Stimulated activated CD8-positive, alpha-beta memory T cell treated with anti-CD3 and anti-CD28 coated beads, Interleukin-7, amount 100 ng/mL, for 4 hours (primary cell): Measurements from ENCODE around the gene SDHC.
A peak's percentile ranks its signal among the peaks of the same experiment; 100 is the strongest.

Experiments used
- DNase-seq, 2 donors: peaks; one replicate each; pipeline ENCODE4 v3.0.0-alpha.2; 2020; ENCODE audit warnings: low read depth in 2 of 2

SDHC gene

DNA sequence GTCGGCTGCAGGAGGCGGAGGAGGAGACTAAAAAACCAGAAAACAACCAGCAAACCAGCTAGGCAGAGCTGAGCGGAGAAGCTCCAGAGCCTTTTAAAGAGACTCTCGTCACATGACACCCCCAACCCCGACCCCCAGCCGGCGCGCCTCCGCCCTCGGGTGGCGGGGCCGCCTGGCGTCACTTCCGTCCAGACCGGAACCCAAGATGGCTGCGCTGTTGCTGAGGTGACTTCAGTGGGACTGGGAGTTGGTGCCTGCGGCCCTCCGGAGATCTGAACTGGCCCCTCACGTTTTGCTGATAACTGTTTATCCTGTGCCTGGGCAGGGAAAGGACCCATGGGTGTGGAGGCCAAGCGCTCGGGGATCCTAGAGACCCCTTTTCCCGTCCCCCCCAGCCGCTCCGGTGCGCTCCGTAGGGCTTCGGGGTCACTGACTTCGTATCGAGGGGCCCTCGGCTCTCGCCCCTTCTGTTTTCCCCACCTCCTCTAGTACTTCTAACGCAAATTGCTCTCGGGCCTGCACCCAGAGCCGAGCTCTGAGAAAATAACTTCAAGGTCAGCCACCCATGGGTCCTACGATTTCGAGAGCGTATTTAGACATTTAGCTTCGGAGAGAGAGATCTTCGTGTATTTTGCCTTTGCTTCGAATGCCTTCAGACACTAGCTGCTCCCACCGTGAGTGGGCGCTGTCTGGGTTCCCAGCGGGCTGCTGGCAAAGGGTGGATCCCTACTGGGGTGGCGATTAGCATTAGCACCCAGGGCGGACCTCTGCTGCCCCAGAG lies at the start of gene SDHC:
Gene SDHC, plus strand, starts transcription at position 181 of the 781 bp plus-strand sequence. Its CDS starts 25 bp downstream, at position 206.
- peak; percentile 71 to 84 for DNase-seq

GRCh38 chr1:161265305-161265704 lies 48.9 kb upstream of the SDHC start:
- DNase-seq, result no peak

DNA sequence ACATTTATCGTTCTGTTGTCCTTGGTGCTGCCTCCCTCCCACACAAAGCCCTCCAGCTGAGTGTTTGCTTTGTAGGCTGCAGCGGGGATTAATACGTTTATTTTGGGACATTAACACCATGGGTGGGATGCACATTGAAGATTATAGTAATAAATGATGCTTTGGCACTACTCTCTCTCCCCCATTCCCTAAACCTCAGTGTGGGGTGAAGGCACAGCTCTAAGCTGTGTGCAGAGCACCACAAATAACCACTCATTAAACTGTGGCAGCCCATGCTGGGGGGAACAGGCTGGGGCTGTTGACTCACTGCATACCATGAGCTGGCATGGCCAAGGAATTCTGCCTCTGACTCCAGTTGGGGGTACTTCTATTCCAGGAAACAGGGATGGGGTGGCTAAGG lies 48.0 kb upstream of the SDHC start:
- DNase-seq, result no peak

- DNase-seq, result no peak
These were observed 47.3 kb upstream of the SDHC start for GRCh38 chr1:161266836-161267235.

DNA sequence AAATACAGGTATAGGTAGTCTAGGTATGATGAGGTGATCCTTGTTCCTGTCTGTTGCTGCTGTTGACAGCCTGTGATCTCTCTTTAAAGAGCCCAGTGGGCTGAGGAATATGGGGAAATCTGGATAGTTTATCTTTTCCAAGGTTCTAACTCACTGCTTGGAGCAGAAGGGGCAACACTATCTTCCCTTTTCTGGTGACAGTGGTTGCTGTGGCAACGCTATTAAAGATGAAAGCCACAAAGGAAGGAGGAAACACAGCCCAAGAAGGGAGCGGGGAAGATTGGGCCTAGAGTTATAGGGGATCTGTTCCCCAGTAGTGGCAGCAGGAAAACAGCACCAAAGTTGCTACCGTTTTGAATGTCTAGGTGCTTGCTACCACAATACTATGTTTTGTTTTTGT lies 46.9 kb upstream of the SDHC start:
- no peak for DNase-seq

- DNase-seq, result no peak
These were observed 40.8 kb upstream of the SDHC start for GRCh38 chr1:161273402-161273801.

- DNase-seq, result no peak
These were observed 39.3 kb upstream of the SDHC start for GRCh38 chr1:161274874-161275273.

- no peak for DNase-seq
These were observed 31.2 kb upstream of the SDHC start for GRCh38 chr1:161282991-161283390.

- no peak for DNase-seq
These were observed 29.1 kb upstream of the SDHC start for GRCh38 chr1:161285113-161285512.

DNA sequence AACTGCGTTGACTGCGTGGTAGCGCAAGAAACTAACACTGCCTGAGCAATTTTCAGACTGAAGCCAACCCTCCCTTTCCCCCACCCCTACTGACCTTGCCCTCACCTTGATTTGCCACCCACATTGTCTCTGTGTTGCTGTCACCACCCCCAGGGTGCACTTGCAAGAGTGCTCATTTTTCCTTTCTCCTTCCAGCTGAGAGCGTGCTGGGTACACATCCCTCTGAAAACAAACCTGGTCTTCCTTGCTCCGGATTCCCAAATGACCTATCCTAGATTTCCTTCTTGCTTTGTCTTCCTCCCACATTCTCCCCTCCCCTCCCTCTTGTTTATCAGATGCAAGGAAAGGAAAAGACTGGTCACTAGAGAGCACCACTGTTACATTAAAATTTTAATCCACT lies 28.7 kb upstream of the SDHC start:
- no peak for DNase-seq

DNA sequence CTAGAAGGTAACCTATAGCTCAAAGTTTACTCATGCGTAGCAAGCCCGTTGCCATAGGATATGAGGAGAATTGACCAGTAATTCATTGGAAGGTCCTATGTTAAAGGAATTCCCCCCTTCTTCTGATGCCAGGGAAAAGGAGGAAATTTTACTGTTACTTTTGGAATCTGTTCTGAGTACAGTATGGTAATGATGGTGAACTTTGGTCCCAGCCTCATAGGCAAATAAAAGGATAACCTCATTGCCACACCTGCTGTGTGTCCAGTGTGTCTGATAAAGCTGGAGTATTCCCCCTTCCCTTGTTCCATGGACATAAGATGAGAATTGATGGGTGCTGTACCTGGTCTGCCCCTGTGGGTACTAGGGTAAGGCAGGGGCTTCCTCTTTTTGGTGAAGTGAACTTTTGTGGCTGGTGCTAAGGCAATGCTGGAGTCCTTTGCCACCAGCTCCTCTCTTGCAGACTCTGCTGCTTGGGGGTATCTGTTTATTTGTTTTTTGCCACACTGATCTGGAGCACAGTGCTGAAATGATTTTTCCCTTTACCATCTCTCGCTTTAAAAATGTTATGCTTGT lies 26.6 kb upstream of the SDHC start:
- DNase-seq, result no peak

DNA sequence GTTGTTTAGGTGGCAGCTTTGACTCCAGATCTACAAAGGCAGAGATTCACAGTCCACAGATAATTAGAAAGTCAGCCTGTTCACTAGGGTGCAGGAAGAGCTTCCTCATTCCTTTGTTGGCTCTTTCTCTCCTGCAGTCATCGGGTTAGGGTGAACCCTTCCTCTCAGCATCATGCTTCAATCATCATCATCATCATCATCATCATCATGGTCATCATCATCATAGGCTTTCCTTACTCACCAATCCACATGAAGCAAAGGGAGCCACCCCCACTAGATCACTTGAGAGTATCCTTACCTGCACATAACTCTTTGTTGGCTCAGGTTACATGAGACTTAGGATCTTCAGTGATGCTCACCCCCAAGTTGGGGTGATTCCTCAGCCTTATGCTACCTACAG lies 23.4 kb upstream of the SDHC start:
- no peak for DNase-seq

DNA sequence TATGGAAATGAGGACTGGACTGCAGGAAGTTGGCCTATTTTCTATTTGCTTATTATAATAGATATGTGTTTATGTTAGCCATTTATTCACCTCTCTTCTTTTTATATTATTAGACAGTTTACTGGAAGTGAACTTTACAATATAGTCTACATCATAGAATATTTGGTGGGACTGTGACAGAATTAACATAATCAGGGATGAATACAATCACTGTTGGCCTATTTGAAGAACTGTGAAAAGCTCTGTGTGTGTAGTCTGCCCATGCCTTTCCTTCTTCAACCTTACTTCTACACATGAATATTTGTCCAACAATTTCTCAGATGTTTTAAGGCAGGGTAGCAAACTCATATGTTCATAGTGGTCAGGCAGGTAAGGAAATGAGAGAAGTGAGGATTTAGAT lies 16.8 kb upstream of the SDHC start:
- no peak for DNase-seq

- DNase-seq, result no peak
These were observed 16.1 kb upstream of the SDHC start for GRCh38 chr1:161298116-161298515.

DNA sequence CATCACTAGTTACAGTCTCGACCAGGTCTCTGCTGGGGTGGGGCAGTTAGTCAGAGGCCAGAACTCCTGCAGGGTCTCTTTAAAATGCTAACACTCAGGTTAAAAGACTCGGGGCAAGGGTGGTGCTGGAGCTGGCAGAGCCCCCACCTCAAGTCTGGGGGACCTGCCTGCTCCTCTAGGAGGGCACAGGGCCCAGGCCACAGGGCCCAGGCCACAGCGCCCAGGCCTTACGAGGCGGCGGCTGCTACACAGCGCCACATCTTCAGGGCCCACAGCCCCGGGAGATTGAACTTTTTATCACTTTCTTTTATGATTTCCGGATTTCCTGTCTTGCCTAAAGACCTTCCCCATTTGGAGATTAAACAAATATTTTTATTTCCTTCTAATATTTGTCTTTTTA lies 14.8 kb upstream of the SDHC start:
- no peak for DNase-seq

GRCh38 chr1:161300478-161300877 lies 13.7 kb upstream of the SDHC start:
- DNase-seq, result no peak

DNA sequence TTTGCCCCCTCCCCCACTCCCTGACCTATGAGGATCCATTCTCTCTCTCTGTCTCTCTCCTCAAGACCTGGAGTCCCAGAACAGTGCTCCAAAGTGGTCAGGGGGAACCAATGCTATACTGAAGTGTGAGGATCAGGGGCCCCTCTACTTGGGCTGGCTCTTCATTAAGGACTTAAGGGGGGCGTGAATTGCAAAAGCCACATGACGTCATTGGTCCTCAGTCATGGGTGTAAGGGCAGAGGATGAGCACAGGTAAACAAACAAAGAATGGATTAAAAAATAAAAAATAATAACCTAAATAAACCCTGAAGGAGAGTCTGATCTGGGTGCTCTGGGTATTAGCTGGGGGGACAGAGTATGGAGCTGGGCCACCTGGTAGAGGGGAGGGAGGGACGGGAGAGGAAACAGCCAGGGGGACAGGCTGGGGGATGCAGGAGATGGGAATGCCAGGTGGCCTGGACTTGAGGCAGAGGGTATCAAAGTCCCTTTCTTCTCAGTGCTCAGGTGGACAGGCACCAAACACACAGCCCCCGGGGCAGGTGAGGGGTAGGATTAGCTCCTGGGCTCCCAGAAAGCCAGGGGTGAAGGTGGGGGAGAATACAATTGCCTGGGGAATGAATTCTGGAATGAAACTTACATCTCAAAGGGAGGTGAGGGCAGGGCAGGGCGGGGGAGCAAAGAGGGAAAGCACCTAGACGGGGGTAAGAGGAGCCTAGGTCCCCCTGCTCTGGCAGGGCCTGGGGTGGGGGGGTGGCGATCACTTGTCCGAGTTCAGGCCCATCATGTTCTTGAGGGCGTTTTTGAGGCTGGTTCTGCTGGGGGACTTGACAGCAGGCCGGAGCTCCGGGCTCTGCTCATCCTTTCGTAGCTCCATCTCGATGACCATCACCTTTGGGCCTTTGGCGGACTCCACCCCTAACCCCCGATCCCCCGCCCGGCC lies 9.0 kb upstream of the SDHC start:
- no peak for DNase-seq

DNA sequence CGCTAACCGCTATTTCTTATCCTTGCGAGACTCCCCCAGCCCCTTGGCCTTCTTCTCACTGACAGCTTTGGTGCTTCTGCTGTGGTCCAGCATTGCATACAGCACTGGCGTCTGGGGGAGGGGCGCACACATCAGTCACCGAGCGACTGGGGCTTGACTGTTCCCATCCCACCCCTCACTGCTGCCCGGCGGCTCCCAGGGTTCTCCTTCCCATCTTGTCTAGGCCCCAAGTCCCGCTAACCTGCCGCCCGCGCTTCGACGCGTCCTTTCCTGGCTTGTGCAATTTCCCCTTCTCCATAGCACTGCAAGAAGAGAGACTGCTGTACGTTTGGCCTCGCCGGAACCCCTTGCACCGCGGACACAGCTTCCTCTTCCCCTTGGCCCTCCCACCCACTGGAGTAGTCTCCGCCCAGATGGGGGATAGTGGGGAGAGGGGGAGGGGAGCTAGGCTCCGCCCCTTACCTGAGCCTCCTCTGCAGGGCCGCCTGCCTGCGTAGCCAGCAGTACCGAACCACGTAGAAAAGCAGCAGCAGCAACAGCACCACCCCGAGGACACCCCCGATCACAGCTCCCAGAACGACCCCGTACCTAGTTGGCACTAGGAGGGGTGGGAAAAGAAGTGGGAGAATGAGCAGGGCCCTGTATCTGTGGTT lies 8.2 kb upstream of the SDHC start:
- DNase-seq, result peak; percentile 71 to 76

DNA sequence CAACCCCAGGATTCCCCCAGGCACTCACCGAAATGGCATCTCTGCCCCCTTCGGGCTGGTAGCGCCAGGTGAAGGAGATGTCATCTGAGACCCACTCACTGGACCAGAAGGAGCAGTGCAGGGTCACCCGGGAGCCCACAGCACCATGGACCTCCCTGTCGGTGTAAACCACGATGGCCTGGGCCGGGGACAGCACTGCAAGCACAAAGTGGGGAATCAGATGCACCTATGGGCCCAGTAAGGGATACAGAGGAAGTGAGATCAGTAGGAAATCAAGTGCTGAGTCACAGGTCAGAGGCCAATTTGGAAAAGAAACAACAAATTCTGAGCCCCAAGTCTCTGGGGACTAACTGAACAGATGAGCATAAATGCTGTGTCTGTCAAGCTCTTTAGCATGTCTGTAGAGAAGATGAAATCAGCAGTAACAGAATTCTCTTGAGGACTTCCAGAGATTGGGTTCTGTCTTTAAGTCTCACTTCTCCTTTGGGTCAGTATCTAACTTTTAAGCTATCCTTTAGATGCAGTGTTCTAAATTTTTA lies 6.9 kb upstream of the SDHC start:
- DNase-seq, result no peak

- DNase-seq, result no peak
These were observed 6.1 kb upstream of the SDHC start for GRCh38 chr1:161307892-161308638.

- no peak for DNase-seq
These were observed 4.3 kb upstream of the SDHC start, which contains the start of gene MPZ for GRCh38 chr1:161309868-161310267. Gene MPZ, minus strand, starts transcription at chr1:161309968. Its CDS starts 63 bp downstream, at chr1:161309905.
